ENCODE data around the gene SMR3A. TPM values are rescaled to one million over a fixed set of nuclear protein-coding genes. Genes with fewer than 3 reads are reported as not detected.

Gene SMR3A
- total and polyA plus RNA-seq, 9 donors: not detected

GRCh38 chr4:70405765-70406164 is 45.2 kb downstream of the SMR3A start:
- Histone ChIP-seq H3K4me3 (ENCODE audit: low read length) (no peak overlapping the region), H3K4me1 (ENCODE audit: control insufficient read depth, insufficient read depth, low read length) (no peaks in the 10 kb centered on the region), H3K27me3 (ENCODE audit: control insufficient read depth, insufficient read depth, low read length) (no peaks in the 10 kb centered on the region), H3K27ac (ENCODE audit: low read length) (no peak overlapping the region), H3K36me3 (ENCODE audit: control insufficient read depth, insufficient read depth, low read length) (no peaks in the 10 kb centered on the region), H3K9me3 (replicated peaks; ENCODE audit: control insufficient read depth, low read depth, low read length) (no peaks in the 10 kb centered on the region)
- WGBS (ENCODE audit: insufficient coverage): 80% methylated on average over 2 of the region's 6 CpGs
- DNase-seq: no peak

Other genes with a start within 250 kb of the SMR3A start
- gene PRR27, start 206.5 kb upstream of the SMR3A start, total RNA-seq: not detected
- under 1 TPM in 2 of 8 donors, not detected in 6; 0.04 to 0.06 TPM for gene PRR27, start 206.5 kb upstream of the SMR3A start, polyA plus RNA-seq (ENCODE audit: insufficient read depth in 1 of 8, insufficient read length in 8 of 8, low replicate concordance in 1 of 8)
- gene ODAM, start 165.0 kb upstream of the SMR3A start, total RNA-seq: not detected
- gene ODAM, start 165.0 kb upstream of the SMR3A start, polyA plus RNA-seq (ENCODE audit: insufficient read depth in 1 of 8, insufficient read length in 8 of 8, low replicate concordance in 1 of 8): under 1 TPM in 1 of 8 donors, not detected in 7; 0.34 TPM
- 0.13 TPM for gene FDCSP, start 134.6 kb upstream of the SMR3A start, total RNA-seq
- under 1 TPM in 3 of 8 donors, not detected in 5; 0.29 to 0.71 (median 0.48) TPM for gene FDCSP, start 134.6 kb upstream of the SMR3A start, polyA plus RNA-seq (ENCODE audit: insufficient read depth in 1 of 8, insufficient read length in 8 of 8, low replicate concordance in 1 of 8)
- gene CSN3, start 118.2 kb upstream of the SMR3A start, total RNA-seq: not detected
- gene CSN3, start 118.2 kb upstream of the SMR3A start, polyA plus RNA-seq (ENCODE audit: insufficient read depth in 1 of 8, insufficient read length in 8 of 8, low replicate concordance in 1 of 8): not detected
- gene CABS1, start 25.8 kb upstream of the SMR3A start, total RNA-seq: not detected
- gene CABS1, start 25.8 kb upstream of the SMR3A start, polyA plus RNA-seq (ENCODE audit: insufficient read depth in 1 of 8, insufficient read length in 8 of 8, low replicate concordance in 1 of 8): under 1 TPM in 1 of 8 donors, not detected in 7; 0.53 TPM
- gene SMR3B, start 22.4 kb downstream of the SMR3A start, total RNA-seq: not detected
- gene SMR3B, start 22.4 kb downstream of the SMR3A start, polyA plus RNA-seq (ENCODE audit: insufficient read depth in 1 of 8, insufficient read length in 8 of 8, low replicate concordance in 1 of 8): under 1 TPM in 1 of 8 donors, not detected in 7; 0.20 TPM
- gene OPRPN, start 37.2 kb downstream of the SMR3A start, total RNA-seq: not detected
- not detected for gene OPRPN, start 37.2 kb downstream of the SMR3A start, polyA plus RNA-seq (ENCODE audit: insufficient read depth in 1 of 8, insufficient read length in 8 of 8, low replicate concordance in 1 of 8)
- gene MUC7, start 111.4 kb downstream of the SMR3A start, total RNA-seq: not detected
- gene MUC7, start 111.4 kb downstream of the SMR3A start, polyA plus RNA-seq (ENCODE audit: insufficient read depth in 1 of 8, insufficient read length in 8 of 8, low replicate concordance in 1 of 8): under 1 TPM in 2 of 8 donors, not detected in 6; 0.15 to 0.36 TPM
- gene AMTN, start 157.8 kb downstream of the SMR3A start, total RNA-seq: not detected
- not detected for gene AMTN, start 157.8 kb downstream of the SMR3A start, polyA plus RNA-seq (ENCODE audit: insufficient read depth in 1 of 8, insufficient read length in 8 of 8, low replicate concordance in 1 of 8)
- gene AMBN, start 231.5 kb downstream of the SMR3A start, total RNA-seq: not detected
- gene AMBN, start 231.5 kb downstream of the SMR3A start, polyA plus RNA-seq (ENCODE audit: insufficient read depth in 1 of 8, insufficient read length in 8 of 8, low replicate concordance in 1 of 8): not detected

Data from muscle of leg (tissue), 11 donors.